GM18526 (cell line): Measurements from ENCODE around the gene SPAAR.

Source experiments
- POLR2A ChIP-seq: IDR thresholded peaks from 3 replicates; pipeline ENCODE4 v1.6.1; 2011; ENCODE audit not compliant: insufficient read length; ENCODE audit errors: extremely low read depth

Gene SPAAR

GRCh38 chr9:35896570-35896969, 12.7 kb upstream of the SPAAR start:
- no peak for TF ChIP-seq POLR2A

DNA sequence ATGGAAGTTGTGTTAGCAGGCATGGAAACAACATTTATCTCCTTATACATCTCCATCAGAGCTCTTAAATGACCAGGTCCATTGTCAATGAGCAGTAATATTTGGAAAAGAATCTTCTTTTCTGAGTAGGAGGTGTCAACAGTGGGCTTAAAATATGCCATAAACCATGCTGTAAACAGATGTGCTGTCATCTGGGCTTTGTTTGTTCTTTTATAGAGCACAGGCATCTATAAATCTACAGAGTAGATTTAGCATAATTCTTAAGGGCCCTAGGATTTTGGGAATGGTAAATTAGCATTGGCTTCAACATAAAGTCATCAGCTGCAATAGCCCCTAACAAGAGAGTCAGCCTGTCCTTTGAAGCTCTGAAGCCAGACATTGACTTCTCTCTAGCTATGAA, 11.0 kb upstream of the SPAAR start:
- no peak for TF ChIP-seq POLR2A

- no peak for TF ChIP-seq POLR2A
Observed at GRCh38 chr9:35899021-35899420, 10.3 kb upstream of the SPAAR start.

GRCh38 chr9:35903049-35903448, 6.2 kb upstream of the SPAAR start:
- TF ChIP-seq POLR2A, result no peak

- no peak for TF ChIP-seq POLR2A
Observed at GRCh38 chr9:35904338-35904737, 5.0 kb upstream of the SPAAR start.

GRCh38 chr9:35905051-35905781, 4.1 kb upstream of the SPAAR start:
- TF ChIP-seq POLR2A, result no peak

- no peak for TF ChIP-seq POLR2A
Observed at GRCh38 chr9:35905912-35906679, 3.2 kb upstream of the SPAAR start, which contains the start of gene HRCT1. Gene HRCT1 (plus strand): TSS chr9:35906202. CDS start chr9:35906288, 86 bp downstream.

DNA sequence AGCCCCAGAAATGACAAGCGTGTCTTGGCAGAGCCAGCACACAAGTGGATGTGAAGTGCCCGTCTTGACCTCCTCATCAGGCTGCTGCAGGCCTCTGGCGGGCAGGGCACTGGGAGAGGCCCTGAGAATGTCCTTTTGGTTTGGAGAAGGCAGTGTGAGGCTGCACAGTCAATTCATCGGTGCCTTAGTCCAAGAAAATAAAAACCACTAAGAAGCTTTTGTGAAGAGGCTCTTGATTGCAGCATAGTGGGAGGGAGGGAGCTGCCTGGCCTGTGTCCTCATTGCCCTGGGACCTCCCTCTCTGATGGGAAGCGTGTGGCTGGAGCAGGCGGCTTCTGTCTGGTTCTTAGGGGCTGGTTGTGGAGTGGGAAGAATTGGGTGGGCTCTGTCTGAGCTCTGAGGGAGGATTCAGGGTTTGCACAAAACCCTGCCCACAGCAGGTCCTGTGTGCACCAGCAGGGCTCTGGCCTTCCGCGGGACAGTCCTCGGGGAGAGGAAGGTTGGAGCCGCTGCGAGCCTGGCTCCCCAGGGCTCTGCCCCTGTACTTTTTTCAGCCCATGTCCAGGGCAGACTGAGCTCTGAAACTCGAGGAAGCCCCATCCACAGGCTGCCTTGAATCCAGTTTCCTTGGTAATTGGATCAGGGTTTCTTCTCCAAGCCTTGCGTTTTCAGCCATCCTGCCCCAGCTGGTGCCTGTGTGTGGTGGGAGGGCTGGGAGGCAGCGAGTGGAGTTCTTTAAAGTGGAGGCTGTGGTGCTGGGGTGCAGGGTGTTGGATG, 2.2 kb upstream of the SPAAR start:
- no peak for TF ChIP-seq POLR2A

DNA sequence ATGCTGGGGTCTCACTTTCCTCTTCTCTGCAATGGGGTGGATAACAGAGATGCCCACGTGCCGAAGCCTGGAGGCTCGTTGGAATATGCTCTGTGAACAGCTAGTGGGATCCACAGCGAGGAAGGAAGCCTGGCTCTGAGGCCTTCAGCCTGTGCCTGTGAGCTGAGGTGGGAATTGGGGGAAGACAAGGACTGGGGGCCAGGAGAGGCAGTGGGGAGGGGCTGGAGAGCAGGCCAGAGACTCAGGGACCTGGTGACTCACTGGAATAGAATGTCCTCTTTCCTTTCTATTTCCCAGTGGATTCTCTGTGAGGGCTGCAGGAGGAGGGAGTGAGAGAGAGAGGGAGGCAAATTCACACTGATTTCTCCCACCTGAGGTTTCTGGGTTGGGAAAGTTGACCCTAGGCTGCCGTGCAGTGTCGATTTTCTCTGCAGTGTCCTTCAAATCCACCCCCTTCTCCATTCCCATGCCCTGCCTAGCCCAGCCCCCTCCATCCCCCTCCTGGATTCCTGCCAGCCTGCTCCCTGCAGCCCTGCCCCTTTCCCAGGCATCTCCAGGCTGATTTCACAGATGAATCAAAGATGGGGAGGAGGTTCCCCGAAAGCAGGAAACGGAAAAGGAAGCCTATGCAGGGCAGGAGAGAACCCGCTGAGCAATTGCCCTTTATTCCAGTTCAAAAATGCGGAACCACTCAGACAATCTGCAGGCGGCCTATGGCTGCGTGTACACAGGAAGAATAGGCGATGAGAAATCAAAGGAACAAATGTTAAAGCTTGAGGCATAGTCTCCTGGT, 1.4 kb upstream of the SPAAR start:
- no peak for TF ChIP-seq POLR2A

DNA sequence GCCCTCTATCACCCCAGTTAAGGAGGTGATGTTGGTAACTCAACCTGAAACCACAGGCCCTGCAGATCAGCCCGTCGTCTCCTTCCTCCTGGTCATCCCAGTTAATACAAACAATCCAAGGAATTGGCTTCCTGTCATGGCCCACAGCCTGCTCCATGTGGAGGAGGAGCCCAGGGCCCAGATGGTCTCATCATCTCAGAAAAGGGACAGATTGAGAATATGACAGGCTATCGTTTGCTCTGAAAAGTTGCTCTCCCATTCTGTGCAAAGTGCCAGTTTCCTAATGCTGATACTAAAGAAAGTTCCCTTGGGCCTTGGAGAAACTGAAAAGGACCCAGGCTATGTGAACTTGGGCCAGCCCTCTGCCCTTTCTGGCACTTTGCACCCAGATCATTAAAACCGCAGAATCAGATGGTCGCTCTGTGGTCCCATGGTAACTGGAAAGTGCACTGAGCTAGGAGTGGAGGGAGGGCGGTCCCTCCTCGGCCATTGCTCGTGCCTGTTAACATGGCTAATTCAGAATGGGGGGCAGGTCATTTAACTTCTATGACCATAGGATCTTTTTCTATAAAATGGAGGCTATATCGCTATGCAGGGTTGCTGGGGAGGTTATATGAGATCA, 675 bp upstream of the SPAAR start:
- no peak for TF ChIP-seq POLR2A

DNA sequence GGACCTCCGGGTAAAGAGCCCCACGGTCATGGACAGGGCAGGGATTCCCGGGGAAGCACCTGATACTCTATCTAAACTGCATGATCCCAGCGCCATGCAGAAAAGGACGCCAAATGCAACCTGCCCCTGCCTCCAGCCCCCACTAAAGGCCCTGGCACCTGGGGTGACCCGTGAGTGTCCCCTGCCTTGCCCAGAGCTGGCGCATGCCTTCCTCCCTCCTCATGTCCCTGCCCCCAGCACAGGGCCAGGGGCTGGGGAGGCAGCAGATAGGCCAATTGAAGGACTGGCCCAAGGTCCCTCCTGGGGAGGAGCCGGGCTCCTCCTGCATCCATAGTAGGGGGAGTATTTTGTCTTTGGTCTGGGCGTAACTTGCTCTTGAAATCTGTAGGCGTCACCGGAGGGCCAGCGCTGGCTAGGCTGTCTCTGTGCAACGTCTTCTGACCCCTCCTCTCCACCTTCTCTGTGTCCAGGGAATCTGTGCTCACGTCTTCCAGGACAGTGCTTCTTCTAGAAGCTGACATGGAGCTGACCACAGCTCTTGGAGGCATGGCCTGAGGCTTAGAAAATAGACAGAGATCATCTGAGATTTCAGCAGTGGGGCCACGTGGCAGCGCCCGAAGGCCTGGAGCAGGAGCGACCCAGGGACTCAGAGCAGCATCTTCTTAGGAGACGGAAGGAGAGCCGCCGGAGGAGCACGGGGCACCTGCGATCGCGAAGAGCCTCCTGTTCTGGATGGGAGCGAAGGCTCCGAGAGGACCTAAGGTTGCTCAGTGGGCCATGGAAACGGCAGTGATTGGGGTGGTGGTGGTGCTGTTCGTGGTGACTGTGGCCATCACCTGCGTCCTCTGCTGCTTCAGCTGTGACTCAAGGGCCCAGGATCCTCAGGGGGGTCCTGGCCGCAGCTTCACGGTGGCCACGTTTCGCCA, 660 bp downstream of the SPAAR start:
- TF ChIP-seq POLR2A, result no peak

DNA sequence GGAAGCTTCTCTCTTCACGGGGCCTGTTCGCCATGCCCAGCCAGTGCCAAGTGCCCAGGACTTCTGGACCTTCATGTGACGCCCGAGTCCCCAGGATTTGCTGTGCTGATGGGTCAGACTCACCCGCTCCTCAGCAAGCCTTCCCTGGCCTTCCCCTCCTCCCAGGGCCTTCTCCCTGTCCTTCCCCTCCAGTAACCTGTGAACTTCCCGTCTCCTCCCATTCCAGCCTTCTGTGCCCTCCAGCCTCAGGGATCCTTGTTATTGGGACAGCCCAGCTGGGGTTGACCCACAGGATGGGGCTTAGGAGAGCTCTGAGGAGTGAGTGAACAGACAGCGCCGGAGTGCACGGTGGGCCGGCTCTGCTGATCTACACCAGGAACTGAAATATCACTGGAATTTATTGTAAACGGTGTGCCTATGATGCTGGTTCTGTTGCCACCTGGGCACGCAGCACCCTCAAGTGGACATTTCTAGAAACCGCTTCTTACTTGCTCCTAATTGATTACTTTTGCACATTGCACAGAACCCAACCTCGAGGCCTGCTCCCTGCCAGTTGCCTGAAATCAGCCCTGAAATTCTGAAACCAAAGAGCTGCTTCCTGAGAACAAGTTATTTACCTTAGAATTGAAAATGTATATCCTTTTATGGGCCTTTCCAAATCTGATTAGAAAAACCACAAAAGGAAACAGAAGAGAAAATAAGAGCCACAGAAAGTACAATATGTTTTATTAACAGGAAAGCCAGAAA, 1.5 kb downstream of the SPAAR start:
- no peak for TF ChIP-seq POLR2A

GRCh38 chr9:35911690-35912089, 2.4 kb downstream of the SPAAR start:
- no peak for TF ChIP-seq POLR2A
